Hepatocyte (in vitro differentiated cells): Measurements from ENCODE around the gene MAGI2.

Experiments used
- CTCF ChIP-seq: fragments of 200-600 bp; sonication (generic); IDR thresholded peaks from 2 replicates; pipeline ENCODE4 v1.5.1; 2016; ENCODE audit warnings: antibody characterized with exemption, mild to moderate bottlenecking; ENCODE audit not compliant: poor library complexity
- EZH2 ChIP-seq: fragments of 200-600 bp; sonication (generic); IDR thresholded peaks from 2 replicates; pipeline ENCODE4 v1.6.1; 2016; ENCODE audit warnings: antibody characterized with exemption, mild to moderate bottlenecking, borderline replicate concordance
- EZH2phosphoT487 ChIP-seq: fragments of 200-600 bp; sonication (generic); IDR thresholded peaks from one replicate; pipeline ENCODE4 v1.6.1; 2018; ENCODE audit warnings: antibody characterized with exemption, mild to moderate bottlenecking, low read depth, moderate library complexity; ENCODE audit not compliant: unreplicated experiment, severe bottlenecking

- no peak for TF ChIP-seq CTCF
- TF ChIP-seq EZH2 = no peak
- TF ChIP-seq EZH2phosphoT487 = no peak
Measured at GRCh38 chr7:78473571-78474301, 979.7 kb downstream of the MAGI2 start.
